Subcutaneous adipose tissue (tissue), 4 donors: ENCODE data around the gene CBX8. TPM values are rescaled to one million over a fixed set of nuclear protein-coding genes. Genes with fewer than 3 reads are reported as not detected.

Source experiments
- CTCF ChIP-seq: fragments of 450-650 bp; IDR thresholded peaks from one replicate; pipeline ENCODE4 v1.5.1; 2016; ENCODE audit warnings: low read depth, mild to moderate bottlenecking, control low read depth, antibody characterized with exemption, moderate library complexity
- total RNA-seq, 4 donors: library from RNA; depleted of rRNA; stranded (reverse); fragments of >200 nt; gene quantifications; one replicate each; pipeline ENCODE4 v1.1.0, GENCODE V29; 2016

The CBX8 gene
- total RNA-seq, 4 donors from 2014 or later: 0.68 to 3.6 (median 1.5) TPM

- no peak for TF ChIP-seq CTCF
Observed at GRCh38 chr17:79789943-79790804, 6.7 kb downstream of the CBX8 start.

GRCh38 chr17:79788989-79789942 is 7.6 kb downstream of the CBX8 start:
- no peak for TF ChIP-seq CTCF

GRCh38 chr17:79788455-79788854 is 8.4 kb downstream of the CBX8 start:
- no peak for TF ChIP-seq CTCF

GRCh38 chr17:79786930-79787643 is 9.8 kb downstream of the CBX8 start:
- no peak for TF ChIP-seq CTCF

- TF ChIP-seq CTCF: no peak
Observed at GRCh38 chr17:79785900-79786810, 10.7 kb downstream of the CBX8 start.

GRCh38 chr17:79785017-79785899 is 11.6 kb downstream of the CBX8 start:
- no peak for TF ChIP-seq CTCF
